GM20000 (cell line): Measurements from ENCODE around the gene JPH3.
"Not testable (repeated sequence)": the region's sequence is repeated elsewhere in the genome, so short reads cannot be mapped to it uniquely, and the experiment has no call there.

Source experiments
- DNase-seq: peaks from one replicate; pipeline ENCODE4 v3.0.0; 2012; ENCODE audit warnings: low spot score
- TF ChIP-seq, protein P1 (sequence below): IDR thresholded peaks from 2 replicates; pipeline ENCODE4 v1.5.1; 2012; ENCODE audit warnings: mild to moderate bottlenecking, control low read depth; ENCODE audit errors: extremely low read depth, missing control alignments

JPH3 gene

DNA sequence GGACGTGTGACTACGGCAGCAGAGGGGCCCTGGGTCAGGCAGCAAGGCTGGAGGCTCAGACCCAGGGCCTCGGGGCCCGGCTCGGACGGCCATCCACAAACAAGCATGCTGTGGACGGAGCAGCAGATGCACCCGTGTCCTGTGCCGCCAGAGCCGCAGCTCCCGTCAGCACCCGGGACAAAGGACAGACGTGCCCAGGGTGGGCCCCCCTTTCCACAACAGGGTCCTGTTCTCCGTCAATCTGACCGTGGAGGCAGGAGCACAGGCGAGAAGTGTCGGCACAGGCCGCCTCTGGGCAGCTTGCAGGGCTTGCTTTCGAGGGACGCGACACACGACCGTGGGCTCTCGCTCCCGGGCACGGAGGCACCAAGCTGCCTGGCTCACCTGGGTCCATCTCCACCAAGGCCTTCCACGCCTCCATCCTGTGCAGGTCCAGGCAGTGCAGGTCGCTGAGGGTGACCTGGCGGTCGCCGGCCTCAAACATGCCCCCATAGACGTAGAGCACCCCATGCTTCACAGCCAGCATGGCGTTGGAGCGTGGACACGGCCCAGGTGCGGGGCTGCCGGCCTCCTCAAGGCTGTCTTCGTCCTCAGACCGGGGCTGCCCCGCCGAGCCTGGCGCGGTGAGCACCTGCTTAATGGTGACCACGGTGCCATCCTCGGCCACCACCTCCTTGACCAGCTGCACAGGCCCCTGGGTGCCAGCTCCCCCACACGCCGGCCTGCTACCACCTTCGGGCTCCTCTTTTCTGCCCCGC lies 106.8 kb downstream of the JPH3 start:
- TF ChIP-seq, protein P1, sequence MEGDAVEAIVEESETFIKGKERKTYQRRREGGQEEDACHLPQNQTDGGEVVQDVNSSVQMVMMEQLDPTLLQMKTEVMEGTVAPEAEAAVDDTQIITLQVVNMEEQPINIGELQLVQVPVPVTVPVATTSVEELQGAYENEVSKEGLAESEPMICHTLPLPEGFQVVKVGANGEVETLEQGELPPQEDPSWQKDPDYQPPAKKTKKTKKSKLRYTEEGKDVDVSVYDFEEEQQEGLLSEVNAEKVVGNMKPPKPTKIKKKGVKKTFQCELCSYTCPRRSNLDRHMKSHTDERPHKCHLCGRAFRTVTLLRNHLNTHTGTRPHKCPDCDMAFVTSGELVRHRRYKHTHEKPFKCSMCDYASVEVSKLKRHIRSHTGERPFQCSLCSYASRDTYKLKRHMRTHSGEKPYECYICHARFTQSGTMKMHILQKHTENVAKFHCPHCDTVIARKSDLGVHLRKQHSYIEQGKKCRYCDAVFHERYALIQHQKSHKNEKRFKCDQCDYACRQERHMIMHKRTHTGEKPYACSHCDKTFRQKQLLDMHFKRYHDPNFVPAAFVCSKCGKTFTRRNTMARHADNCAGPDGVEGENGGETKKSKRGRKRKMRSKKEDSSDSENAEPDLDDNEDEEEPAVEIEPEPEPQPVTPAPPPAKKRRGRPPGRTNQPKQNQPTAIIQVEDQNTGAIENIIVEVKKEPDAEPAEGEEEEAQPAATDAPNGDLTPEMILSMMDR, result no peak
- DNase-seq, result no peak

DNA sequence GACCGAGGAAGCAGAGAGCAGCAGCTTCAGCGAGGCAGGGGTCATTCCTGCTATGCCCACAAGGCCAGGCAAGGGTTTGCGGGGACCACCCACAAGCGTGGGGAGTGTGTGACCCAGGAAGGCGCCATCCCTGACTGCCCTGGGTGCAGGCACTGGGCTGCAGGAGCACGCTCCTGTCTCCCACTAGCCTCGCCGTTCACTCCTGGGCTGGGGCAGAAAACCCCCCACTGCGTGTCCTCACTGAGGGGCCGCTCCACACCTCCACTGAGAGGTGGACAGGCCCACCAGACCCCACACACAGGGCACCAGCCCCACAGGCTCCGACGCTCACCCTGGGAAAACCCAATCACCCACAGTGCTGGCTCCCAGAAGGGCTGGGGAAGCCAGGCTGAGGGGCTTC lies 107.4 kb downstream of the JPH3 start:
- DNase-seq, result no peak
- TF ChIP-seq, protein P1, result no peak

DNA sequence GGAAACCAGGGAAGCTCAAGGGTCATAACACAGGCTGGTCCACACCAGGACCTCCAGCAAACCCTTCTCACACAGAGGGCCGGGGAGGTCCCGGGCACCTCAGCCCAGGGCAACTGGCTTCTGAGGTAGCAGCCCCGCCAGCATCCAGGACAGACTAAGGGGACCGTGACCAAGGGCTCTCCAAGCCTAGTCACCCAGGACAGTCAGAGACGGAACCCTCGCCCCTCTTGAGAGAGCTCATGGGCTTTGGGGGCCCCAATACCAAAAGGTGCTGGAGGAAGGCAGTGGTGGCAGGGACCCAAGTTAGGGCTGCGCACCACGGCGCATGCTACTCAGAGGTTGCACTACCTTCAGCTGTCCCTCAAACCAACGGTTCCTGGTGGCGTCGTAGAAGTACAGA lies 108.6 kb downstream of the JPH3 start:
- TF ChIP-seq, protein P1, result no peak
- no peak for DNase-seq

DNA sequence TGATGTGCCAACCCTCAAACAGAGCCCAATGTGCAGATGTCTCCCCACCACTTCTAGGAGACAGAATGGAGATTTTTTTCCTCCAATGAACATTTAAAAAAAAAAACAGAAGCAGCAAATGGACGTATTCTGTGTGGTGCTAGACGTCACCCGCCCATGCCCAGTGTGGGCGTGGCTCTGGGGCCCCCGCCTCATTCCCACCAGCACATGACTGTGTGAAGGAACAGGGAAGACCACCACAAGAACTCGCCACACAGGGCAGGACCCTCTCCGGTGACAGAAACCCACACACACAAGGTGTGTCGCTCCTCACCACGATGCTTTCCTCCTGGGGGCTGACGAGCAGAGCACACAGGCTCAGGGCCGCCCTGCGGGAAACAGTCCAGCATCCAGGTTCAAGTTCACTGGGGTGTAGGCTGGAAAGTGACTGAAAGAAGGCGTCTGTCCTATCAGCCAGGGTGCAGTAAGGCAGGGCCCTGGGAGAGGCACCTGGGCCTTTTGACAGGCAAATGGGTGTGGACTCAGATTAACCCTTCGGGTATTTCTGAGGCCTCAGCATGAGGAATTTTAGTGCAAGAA lies 110.0 kb downstream of the JPH3 start:
- no peak for DNase-seq
- TF ChIP-seq, protein P1, result no peak

DNA sequence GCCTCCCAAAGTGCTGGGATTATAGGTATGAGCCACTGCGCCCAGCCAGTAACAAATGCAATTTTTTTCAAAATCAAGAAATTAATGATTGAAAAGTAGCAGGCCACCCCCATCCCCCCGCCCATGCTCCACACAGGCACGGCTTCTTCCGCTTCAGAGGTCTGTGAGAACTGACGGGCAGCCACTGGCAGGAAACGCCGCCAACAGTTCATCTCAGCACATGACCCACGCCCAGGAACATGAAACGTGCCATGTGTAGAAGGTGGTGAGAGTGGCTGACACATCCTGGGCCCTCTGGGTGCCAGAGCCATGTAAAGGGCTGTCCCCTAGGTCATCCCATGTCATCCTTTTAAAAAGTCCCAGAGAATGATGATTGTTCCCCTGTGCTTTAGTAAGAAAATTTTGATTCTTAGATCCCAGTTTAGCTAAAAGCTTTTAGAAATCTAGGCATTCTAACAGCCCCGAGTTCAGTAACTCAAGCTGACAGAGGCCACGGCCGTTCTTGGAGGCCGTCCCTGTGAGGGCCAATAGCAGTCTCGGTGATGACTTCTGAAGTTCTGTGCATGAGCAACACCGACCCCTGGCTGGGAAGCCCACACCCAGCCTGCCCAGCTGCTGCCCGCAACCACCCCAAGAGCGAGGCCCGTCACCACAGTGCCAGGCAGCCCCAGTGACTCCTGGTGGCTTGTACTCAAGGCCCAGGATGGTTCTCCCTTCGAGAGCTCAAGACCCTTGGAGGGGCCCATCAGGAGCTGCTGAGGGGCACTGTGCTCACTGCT lies 111.3 kb downstream of the JPH3 start:
- TF ChIP-seq, protein P1, result no peak
- peak; percentile 58 for DNase-seq

DNA sequence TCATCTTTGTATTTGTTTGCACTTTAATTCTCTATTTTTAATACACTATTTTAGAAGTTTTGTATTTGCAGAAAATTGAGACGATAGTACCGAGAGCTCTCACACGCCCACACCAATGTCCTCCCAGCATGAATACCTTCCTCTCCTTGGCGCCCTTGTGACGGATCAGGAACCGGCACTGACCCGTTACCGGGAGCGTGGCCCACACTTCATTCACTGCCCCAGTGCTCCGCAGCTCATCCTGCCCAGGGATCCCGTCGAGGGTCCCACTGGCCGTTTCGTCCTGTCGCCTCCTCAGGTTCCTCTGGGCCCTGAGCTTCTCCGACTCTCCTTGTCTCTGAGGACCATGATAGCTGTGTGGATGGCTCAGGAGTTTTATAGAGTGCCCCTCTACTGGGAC lies 112.9 kb downstream of the JPH3 start:
- DNase-seq, result no peak
- TF ChIP-seq, protein P1, result no peak

DNA sequence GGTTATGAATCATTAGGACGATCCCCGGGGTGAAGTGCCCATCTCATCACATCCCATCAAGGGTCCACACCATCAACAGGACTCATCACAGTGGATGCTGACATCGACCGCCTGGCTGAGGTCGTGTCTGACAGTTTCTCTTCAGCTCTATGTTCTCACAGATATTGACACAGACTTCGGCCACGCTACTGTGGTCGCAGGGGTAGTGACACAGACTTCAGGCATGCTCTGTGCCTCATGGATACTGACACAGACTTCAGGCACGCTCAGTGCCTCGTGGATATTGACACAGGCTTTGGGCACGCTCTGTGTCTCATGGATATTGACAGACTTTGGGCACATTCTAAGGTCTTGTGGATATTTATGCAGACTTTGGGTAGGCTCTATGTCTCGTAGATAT lies 113.3 kb downstream of the JPH3 start:
- TF ChIP-seq, protein P1, result no peak
- no peak for DNase-seq

DNA sequence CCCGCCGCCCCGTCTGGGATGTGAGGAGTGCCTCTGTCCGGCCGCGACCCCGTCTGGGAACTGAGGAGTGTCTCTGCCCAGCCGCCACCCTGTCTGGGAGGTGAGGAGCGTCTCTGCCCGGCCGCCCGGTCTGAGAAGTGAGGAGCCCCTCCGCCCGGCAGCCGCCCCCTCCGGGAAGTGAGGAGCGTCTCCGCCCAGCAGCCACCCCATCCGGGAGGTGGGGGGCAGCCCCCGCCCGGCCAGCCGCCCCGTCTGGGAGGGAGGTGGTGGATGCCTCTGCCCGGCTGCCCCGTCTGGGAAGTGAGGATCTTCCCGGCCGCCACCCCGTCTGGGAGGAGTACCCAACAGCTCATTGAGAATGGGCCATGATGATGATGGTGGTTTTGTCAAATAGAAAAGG lies 116.5 kb downstream of the JPH3 start:
- not testable (repeated sequence) for DNase-seq
